Hematopoietic multipotent progenitor cell treated with erythropoietin and hydrocortisone succinate and interleukin-3 and kit ligand, for 4 days (in vitro differentiated cells): Measurements from ENCODE around the gene C3orf52.
A peak's percentile ranks its signal among the peaks of the same experiment; 100 is the strongest.

Experiments
- DNase-seq: peaks from one replicate; pipeline ENCODE4 v3.0.0-alpha.2; 2015

C3orf52 gene

GRCh38 chr3:112086875-112087524, 811 bp downstream of the C3orf52 start:
- DNase-seq = peak; percentile 45

GRCh38 chr3:112087746-112088145, 1.6 kb downstream of the C3orf52 start:
- DNase-seq = no peak

DNA sequence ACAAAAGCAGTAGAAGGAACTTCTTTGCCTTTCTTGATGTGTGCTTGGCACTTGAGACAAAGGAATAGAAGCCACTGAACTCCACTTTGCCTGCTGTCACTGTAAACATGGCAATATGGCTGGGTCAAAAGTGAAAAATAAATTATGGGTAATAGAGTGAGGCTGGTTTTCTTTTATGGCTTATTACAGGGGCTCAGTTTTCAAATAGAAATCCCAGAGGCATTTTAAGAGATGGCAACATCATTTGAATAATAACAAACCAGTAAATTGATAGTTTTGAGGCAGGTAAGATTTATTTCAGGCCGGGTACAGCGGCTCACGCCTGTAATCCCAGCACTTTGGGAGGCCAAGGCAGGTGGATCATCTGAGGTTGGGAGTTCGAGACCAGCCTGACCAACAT, 2.8 kb downstream of the C3orf52 start:
- no peak for DNase-seq

GRCh38 chr3:112089956-112090886, 4.0 kb downstream of the C3orf52 start:
- peak; percentile 44 for DNase-seq

- DNase-seq = no peak
Observed at GRCh38 chr3:112090887-112091586, 4.8 kb downstream of the C3orf52 start.

GRCh38 chr3:112092496-112093179, 6.4 kb downstream of the C3orf52 start:
- peak; percentile 15 for DNase-seq

- DNase-seq = no peak
Observed at GRCh38 chr3:112093180-112093522, 7.0 kb downstream of the C3orf52 start.

DNA sequence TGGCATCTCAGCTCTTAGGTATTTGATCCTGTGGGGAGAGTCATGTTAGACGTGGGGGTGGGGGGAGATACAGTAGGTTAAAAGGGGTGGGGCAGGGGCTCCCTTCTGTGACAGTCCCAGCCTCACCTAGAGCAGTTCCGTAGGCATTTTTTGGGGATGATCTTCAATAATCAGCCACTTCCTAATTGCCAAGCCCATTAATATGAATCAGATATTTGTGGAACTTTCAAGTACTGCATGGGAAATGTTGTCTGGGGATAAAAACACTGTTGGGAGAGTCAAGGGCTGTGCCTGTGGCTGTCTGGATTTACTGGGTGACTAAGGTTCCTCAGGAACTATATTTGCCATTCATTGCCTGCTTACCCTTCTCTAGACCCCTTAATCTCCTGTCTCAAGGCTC, 9.5 kb downstream of the C3orf52 start:
- DNase-seq = no peak

DNA sequence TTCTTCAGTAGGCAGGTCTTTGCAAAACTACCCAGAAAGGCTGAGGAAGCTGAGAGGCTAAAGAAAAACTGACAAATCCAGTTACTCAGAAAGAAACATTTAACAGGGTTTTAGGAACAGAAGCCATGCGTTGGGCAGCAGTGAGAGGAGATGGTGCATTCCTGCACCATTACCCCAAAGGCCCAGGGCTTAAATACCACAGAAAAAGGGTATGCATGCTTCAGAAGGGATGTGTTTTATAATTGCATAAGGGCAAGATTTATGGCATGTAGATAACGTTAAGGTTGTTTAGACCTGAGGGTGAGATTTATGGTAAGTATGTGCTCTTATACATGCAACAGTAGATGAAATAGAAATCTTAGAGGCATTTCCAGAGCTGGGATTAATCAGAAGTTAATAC, 10.0 kb downstream of the C3orf52 start:
- DNase-seq = no peak

DNA sequence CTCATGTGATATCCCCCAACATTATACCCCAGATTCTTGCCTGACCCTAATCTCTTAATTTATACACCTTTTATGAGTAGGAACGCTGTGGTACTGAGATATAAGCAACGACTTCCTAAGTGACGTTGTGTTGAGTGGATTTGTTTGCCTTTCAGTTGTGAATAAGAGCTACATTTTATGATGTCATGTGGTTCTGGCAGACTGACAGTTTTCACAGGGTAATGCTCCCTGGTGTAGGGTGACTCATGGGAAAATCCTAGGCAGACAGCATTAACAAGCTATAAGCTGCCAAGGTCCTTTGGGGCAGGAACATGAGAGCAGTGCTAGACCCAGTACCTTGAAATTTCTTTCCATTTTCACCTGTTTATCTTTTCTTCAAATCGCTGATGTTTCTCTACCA, 11.2 kb downstream of the C3orf52 start:
- DNase-seq = peak; percentile 53

- no peak for DNase-seq
Observed at GRCh38 chr3:112101916-112102315, 15.7 kb downstream of the C3orf52 start.

GRCh38 chr3:112104774-112105173, 18.6 kb downstream of the C3orf52 start:
- DNase-seq = no peak

DNA sequence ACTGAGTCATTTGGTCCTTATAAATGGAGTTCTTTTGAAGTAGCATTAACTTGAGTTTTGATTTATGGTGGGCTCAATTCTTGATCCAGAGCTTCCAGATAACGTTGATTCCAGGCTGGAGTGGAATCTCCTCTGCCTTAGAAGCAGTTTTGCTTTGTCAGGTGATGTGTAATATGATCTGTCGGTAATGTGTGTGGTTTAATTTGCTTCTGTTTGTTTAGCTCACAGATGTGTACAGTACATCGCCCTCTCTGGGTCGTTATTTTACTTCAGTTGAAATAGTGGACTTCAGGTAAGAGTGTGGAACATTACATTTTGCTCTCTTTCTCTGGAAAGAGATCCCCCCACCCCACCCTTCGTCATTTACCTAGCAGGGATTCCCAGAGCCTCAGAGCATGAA, 23.1 kb downstream of the C3orf52 start:
- DNase-seq = no peak

DNA sequence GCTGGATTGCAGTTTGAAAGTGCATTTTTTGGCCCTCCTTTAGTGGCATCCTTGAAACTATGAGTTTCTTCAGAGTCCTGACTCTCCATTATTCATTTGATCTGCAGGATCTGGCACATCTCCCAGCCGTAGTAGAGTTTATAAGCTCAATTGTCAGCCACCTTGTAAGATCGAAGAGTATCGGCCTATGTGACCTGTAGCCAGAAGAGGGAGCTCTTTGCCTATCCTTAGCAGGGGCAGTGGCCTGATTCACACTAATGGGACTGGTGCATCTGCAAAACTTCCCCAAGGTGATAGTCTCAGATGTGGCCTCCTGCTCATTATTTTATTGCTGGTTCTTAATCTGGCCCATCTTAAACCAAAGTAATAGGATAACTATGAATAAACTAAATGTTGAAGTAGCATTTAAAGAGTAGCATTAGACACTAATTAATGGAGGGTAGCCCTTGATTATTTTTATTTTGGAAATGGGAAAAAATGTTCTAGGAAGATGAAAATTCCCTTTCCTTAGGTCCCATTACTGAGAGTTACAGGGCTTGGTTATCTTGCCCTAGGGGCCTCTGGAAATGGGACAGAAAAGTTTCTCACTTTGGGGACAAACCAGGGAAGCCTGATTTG, 25.7 kb downstream of the C3orf52 start:
- DNase-seq = peak; percentile 89

- no peak for DNase-seq
Observed at GRCh38 chr3:112114576-112115160, 28.5 kb downstream of the C3orf52 start.

GRCh38 chr3:112115161-112115739, 29.1 kb downstream of the C3orf52 start:
- no peak for DNase-seq

DNA sequence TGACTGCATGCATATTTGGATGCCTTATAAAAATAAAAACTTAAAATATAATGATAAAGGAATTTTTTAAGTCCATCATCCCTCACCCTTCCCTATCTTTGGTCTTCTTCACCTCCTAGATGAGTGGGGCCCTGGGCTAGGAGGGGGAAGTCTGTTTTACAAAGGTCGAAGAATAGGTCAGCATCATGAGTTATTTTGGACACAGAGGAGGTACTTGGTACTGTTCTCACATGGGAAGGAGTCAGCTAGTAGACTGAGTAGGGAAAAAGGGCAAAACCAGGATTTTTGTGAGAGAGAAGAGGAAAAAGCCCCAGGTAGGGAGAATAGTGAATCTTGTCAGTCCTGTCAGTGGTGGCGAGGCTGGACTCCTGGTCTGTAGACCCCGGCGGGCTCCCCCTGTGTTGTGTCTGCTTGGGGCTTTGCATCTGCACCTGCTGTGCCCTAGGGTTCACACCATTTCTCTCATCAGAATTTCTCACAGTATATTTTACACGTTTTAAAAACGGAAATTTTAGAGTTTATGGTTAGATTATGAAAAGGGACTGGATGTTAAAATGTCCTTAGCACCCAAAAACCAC, 29.7 kb downstream of the C3orf52 start:
- DNase-seq = no peak

DNA sequence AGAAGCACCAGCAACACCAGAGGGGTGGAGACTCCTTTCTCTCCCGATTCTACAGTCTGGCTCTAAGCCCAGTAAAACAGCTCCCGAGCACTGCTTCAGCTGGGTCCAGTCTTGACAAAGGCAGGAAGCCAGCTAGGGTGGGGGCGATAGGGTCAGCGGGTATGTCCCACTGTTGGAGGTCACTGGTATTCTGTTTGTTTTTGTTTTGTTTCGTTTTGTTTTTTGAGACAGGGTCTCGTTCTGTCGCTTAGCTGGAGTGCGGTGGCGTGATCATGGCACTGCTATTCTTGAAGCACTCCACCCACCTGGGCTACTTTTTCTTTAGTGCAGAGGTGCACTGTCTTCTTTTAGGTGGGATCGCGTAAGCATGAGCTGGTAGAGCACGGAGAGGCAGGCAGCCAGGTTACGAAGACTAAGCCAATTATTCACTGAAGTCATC, 30.6 kb downstream of the C3orf52 start:
- no peak for DNase-seq

GRCh38 chr3:112117415-112117814, 31.2 kb downstream of the C3orf52 start:
- DNase-seq = no peak

GRCh38 chr3:112117841-112118571, 31.8 kb downstream of the C3orf52 start:
- DNase-seq = peak; percentile 69
